HEK293 (cell line): Measurements from ENCODE around the gene PKHD1.

Experiments
- YY1 ChIP-seq: fragments of 450-650 bp; formaldehyde crosslinking; IDR thresholded peaks from 2 replicates; pipeline ENCODE4 v1.5.1; 2018; ENCODE audit warnings: missing biosample characterization, missing genetic modification characterization
- ZNF223 ChIP-seq: fragments of 450-650 bp; formaldehyde crosslinking; IDR thresholded peaks from 2 replicates; pipeline ENCODE4 v1.5.1; 2016; ENCODE audit warnings: missing biosample characterization, missing genetic modification characterization
- ZNF747 ChIP-seq: fragments of 450-650 bp; formaldehyde crosslinking; IDR thresholded peaks from 2 replicates; pipeline ENCODE4 v1.5.1; 2016; ENCODE audit warnings: missing biosample characterization, missing genetic modification characterization
- ZNF785 ChIP-seq: fragments of 450-650 bp; formaldehyde crosslinking; IDR thresholded peaks from 2 replicates; pipeline ENCODE4 v1.5.1; 2016; ENCODE audit warnings: missing biosample characterization, missing genetic modification characterization
- TF ChIP-seq, protein P1 (sequence below): fragments of 450-650 bp; formaldehyde crosslinking; IDR thresholded peaks from 2 replicates; pipeline ENCODE4 v1.5.1; 2016; ENCODE audit warnings: missing biosample characterization, missing genetic modification characterization

GRCh38 chr6:51678905-51679620, 408.4 kb downstream of the PKHD1 start:
- TF ChIP-seq, protein P1, sequence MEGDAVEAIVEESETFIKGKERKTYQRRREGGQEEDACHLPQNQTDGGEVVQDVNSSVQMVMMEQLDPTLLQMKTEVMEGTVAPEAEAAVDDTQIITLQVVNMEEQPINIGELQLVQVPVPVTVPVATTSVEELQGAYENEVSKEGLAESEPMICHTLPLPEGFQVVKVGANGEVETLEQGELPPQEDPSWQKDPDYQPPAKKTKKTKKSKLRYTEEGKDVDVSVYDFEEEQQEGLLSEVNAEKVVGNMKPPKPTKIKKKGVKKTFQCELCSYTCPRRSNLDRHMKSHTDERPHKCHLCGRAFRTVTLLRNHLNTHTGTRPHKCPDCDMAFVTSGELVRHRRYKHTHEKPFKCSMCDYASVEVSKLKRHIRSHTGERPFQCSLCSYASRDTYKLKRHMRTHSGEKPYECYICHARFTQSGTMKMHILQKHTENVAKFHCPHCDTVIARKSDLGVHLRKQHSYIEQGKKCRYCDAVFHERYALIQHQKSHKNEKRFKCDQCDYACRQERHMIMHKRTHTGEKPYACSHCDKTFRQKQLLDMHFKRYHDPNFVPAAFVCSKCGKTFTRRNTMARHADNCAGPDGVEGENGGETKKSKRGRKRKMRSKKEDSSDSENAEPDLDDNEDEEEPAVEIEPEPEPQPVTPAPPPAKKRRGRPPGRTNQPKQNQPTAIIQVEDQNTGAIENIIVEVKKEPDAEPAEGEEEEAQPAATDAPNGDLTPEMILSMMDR (tag by site-specific recombination), result no peak
- TF ChIP-seq ZNF223 (tag by site-specific recombination) (no peak), ZNF747 (tag by site-specific recombination) (no peak), ZNF785 (tag by site-specific recombination) (no peak), YY1 (tag by site-specific recombination) (no peak)
